ENCODE measurements around the gene FUS. TPM values are rescaled to one million over a fixed set of nuclear protein-coding genes. Genes with fewer than 3 reads are reported as not detected.

Gene FUS
- total RNA-seq, 1 experiment from 2014 or later, result 770 TPM

DNA sequence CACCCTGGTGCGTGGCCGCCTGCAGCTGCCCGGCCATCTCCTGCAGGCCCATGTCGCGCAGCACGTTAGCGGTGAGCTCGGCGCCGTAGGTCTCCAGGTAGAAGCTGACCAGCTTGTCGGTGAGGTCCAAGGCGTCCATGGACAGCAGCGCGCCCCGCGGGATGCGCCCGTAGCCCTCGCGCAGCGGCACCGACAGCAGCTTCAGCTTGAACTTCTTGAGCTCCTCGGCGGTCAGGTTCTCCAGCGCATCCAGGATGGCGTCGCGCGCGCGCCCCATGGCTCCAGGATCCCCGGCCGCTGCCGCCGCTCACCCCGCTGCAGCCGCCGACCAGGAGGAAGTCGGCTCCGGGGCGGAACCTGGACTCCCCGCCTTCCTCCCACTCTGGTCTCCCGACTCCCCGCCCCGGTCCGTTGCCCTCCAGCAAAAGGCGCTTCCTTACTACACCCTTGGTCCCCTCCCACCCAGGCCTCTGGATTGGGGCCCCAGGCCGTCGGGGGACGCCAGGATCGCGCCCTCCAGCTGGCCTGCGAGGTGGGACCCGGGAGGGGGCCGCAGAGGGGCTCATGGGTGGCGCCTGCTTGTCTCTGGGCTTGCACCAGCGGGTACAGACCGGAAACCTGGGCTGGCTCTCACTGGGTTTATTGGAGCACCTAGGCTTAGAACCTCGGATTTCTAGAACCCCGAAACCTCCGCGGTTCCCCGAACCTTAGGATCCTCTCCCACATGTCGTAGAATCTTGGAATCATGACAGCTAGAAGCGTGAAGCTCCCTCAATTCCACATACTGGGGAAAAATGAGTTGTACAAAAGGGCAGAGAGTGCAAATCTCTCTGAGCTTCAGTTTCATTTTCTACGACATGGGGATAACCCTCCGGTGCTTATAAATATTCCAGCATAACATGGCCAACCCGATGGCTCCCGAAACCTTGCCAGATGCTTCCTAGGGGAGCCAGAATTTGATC is 22.8 kb downstream of the FUS start, which contains the start of gene PYCARD:
Gene PYCARD, minus strand, starts transcription at position 347 of the 962 bp plus-strand sequence. Its CDS starts 70 bp downstream, at position 277.
- POLR2A ChIA-PET, result interaction anchor here (0.6 to 2.8 kb wide), 11 partner anchors 9 to 257 kb away, joined by 3 to 7 read pairs (median 5); partner anchors contain the start of genes FUS, KAT8 and TRIM72
- DNase-seq (ENCODE audit: low spot score) (peak; percentile 57), ATAC-seq (peak; percentile 11)
- Mint-ChIP-seq H3K4me1 (peaks cover 23% of the 10 kb centered on the region), H3K27ac (no peak within 1 kb of the TSS; the same call in 1 of the 2 replicates), H3K27me3 (ENCODE audit: low read depth) (peaks cover 26% of the 10 kb centered on the region), H3K4me3 (peak within 1 kb of the TSS; percentile 83), H3K36me3 (0 out of 2 replicates have a peak, but pooled peaks cover 7% of the 10 kb centered on the region), H3K9me3 (no peaks in the 10 kb centered on the region)
- CTCF ChIA-PET, result interaction anchor here (0.6 to 4.1 kb wide), 18 partner anchors 7 to 257 kb away, joined by 3 to 31 read pairs (median 5); partner anchors contain the start of genes KAT8, PYDC1, TRIM72 and ZNF843
- TF ChIP-seq ZNF423 (CRISPR knock-in tag; IDR thresholded peaks at IDR 0.05), result peak; percentile 43; the same call in 1 of the 2 replicates
- TF ChIP-seq CREM (CRISPR knock-in tag; IDR thresholded peaks at IDR 0.05), result no peak
- TF ChIP-seq HMGXB4 (CRISPR knock-in tag; IDR thresholded peaks at IDR 0.05), result 0 out of 2 replicates have a peak, but pooled peaks have one; percentile 69
- no peak for TF ChIP-seq NR3C1 (CRISPR knock-in tag; conservative IDR thresholded peaks at IDR 0.05; ENCODE audit: low read depth)
- TF ChIP-seq NR1H2 (CRISPR knock-in tag; IDR thresholded peaks at IDR 0.05), result no peak
- TF ChIP-seq SOX15 (CRISPR knock-in tag; IDR thresholded peaks at IDR 0.05), result no peak
- no peak for TF ChIP-seq ZNF671 (CRISPR knock-in tag; IDR thresholded peaks at IDR 0.05)
- no peak for TF ChIP-seq RELA (CRISPR knock-in tag; IDR thresholded peaks at IDR 0.05; ENCODE audit: borderline replicate concordance)
- TF ChIP-seq E2F5 (CRISPR knock-in tag; IDR thresholded peaks at IDR 0.05), result no peak
- no peak for TF ChIP-seq FOXP1 (CRISPR knock-in tag; IDR thresholded peaks at IDR 0.05; ENCODE audit: borderline replicate concordance)
- no peak for TF ChIP-seq ZNF219 (CRISPR knock-in tag; IDR thresholded peaks at IDR 0.05; ENCODE audit: borderline replicate concordance)
- 0 out of 2 replicates have a peak, but pooled peaks have one; percentile 41 for TF ChIP-seq ZNF263 (CRISPR knock-in tag; IDR thresholded peaks at IDR 0.05; ENCODE audit: low read depth)
- TF ChIP-seq RORB (CRISPR knock-in tag; IDR thresholded peaks at IDR 0.05), result no peak
- TF ChIP-seq, protein P1, sequence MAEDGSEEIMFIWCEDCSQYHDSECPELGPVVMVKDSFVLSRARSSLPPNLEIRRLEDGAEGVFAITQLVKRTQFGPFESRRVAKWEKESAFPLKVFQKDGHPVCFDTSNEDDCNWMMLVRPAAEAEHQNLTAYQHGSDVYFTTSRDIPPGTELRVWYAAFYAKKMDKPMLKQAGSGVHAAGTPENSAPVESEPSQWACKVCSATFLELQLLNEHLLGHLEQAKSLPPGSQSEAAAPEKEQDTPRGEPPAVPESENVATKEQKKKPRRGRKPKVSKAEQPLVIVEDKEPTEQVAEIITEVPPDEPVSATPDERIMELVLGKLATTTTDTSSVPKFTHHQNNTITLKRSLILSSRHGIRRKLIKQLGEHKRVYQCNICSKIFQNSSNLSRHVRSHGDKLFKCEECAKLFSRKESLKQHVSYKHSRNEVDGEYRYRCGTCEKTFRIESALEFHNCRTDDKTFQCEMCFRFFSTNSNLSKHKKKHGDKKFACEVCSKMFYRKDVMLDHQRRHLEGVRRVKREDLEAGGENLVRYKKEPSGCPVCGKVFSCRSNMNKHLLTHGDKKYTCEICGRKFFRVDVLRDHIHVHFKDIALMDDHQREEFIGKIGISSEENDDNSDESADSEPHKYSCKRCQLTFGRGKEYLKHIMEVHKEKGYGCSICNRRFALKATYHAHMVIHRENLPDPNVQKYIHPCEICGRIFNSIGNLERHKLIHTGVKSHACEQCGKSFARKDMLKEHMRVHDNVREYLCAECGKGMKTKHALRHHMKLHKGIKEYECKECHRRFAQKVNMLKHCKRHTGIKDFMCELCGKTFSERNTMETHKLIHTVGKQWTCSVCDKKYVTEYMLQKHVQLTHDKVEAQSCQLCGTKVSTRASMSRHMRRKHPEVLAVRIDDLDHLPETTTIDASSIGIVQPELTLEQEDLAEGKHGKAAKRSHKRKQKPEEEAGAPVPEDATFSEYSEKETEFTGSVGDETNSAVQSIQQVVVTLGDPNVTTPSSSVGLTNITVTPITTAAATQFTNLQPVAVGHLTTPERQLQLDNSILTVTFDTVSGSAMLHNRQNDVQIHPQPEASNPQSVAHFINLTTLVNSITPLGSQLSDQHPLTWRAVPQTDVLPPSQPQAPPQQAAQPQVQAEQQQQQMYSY (CRISPR knock-in tag; IDR thresholded peaks at IDR 0.05), result peak; percentile 28; the same call in 1 of the 2 replicates

DNA sequence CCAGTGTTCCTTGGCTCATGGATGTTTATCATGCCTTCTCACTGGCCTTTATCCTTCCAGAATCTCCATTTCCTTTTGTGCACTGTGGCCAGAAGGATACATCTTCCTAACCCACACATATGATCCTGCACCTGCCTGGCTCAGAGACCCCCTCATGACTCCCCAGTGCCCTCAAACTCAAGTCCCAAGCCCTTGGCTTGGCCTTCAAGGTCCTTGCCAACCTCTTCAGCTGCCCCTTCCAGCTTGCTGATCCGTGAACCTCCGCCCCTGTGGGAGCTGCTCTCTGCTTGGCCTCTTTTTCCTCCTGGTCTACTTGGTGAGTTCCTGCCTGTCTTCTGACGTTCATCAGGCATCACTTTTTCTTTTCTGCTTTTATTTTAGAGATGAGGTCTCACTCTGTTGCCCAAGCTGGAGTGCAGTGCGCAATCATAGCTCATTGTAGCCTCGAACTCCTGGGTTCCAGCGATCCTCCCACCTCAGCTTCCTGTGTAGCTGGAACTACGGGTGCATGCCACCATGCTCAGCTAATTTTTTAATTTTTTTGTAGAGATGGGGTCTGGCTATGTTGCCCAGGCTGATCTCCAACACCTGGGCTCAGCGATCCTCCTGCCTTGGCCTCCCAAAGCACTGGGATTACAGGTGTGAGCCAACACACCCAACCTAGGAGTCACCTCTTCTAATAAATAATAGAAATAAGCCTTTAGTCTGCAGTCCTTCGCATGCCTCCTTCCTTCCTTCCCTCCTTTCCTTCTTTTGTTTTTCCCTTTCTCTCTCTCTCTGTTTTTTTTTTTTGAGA is 25.1 kb downstream of the FUS start:
- H3K36me3 Mint-ChIP-seq, result no peaks in the 10 kb centered on the region
- POLR2A ChIA-PET, result no interaction called here
- H3K4me3 Mint-ChIP-seq, result no peak overlapping the region

More for the DNA sequence above, 25.1 kb downstream of the FUS start:
- Mint-ChIP-seq H3K4me1 (peaks cover 14% of the 10 kb centered on the region), H3K9me3 (no peaks in the 10 kb centered on the region), H3K27ac (no peak overlapping the region), H3K27me3 (ENCODE audit: low read depth) (peaks cover 26% of the 10 kb centered on the region)
- DNase-seq (ENCODE audit: low spot score) (no peak), ATAC-seq (no peak)
- TF ChIP-seq GABPB1 (CRISPR knock-in tag; IDR thresholded peaks at IDR 0.05), result no peak
- CTCF ChIA-PET, result no interaction called here
